ENCODE results near the gene CFAP73. TPM values are rescaled to one million over a fixed set of nuclear protein-coding genes. Genes with fewer than 3 reads are reported as not detected.

The CFAP73 gene
- 0.10 TPM in 2 of 5 replicates, not detected in the others for total RNA-seq (2022; extraction: Qiagen RNA extraction; ENCODE audit: low read depth)

GRCh38 chr12:113149361-113150150 lies at the start of gene CFAP73:
Gene CFAP73, plus strand, starts transcription at chr12:113149724. Its CDS starts 134 bp downstream, at chr12:113149858.

GRCh38 chr12:113135178-113136127 lies 14.1 kb upstream of the CFAP73 start, which contains the start of gene RASAL1:
Gene RASAL1, minus strand, starts transcription at chr12:113135761. Its CDS starts 299 bp downstream, at chr12:113135462.

GRCh38 chr12:113185180-113186032 lies 35.9 kb downstream of the CFAP73 start, which contains the start of the genes DDX54 and RITA1:
Gene DDX54, minus strand, starts transcription at chr12:113185478. Its CDS starts 27 bp downstream, at chr12:113185451.
Gene RITA1, plus strand, starts transcription at chr12:113185721. Its CDS starts 1,026 bp downstream, at chr12:113186747.

Other genes with a start within 250 kb of the CFAP73 start
- gene OAS1, start 242.8 kb upstream of the CFAP73 start, total RNA-seq (2022; extraction: Qiagen RNA extraction; ENCODE audit: low read depth) = 59.6 to 92.3 TPM (median 83.6 TPM) in 5 replicates
- gene OAS3, start 211.2 kb upstream of the CFAP73 start, total RNA-seq (2022; extraction: Qiagen RNA extraction; ENCODE audit: low read depth) = 23.1 to 33.3 TPM (median 29.4 TPM) in 5 replicates
- 0.15 to 0.77 TPM (median 0.16 TPM) in 5 replicates for gene OAS2, start 171.2 kb upstream of the CFAP73 start, total RNA-seq (2022; extraction: Qiagen RNA extraction; ENCODE audit: low read depth)
- gene DTX1, start 93.0 kb upstream of the CFAP73 start, total RNA-seq (2022; extraction: Qiagen RNA extraction; ENCODE audit: low read depth) = 0.42 to 0.82 TPM (median 0.57 TPM) in 5 replicates
- 0.27 to 0.55 TPM (median 0.29 TPM) in 5 replicates for gene RASAL1, start 14.0 kb upstream of the CFAP73 start, total RNA-seq (2022; extraction: Qiagen RNA extraction; ENCODE audit: low read depth)
- gene DDX54, start 35.8 kb downstream of the CFAP73 start, total RNA-seq (2022; extraction: Qiagen RNA extraction; ENCODE audit: low read depth) = 48.5 to 93.6 TPM (median 79.2 TPM) in 5 replicates
- 25.5 to 37.6 TPM (median 36.6 TPM) in 5 replicates for gene RITA1, start 36.0 kb downstream of the CFAP73 start, total RNA-seq (2022; extraction: Qiagen RNA extraction; ENCODE audit: low read depth)
- gene TPCN1, start 71.7 kb downstream of the CFAP73 start, total RNA-seq (2022; extraction: Qiagen RNA extraction; ENCODE audit: low read depth) = 15.4 to 21.1 TPM (median 20.1 TPM) in 5 replicates
- gene SLC8B1, start 185.4 kb downstream of the CFAP73 start, total RNA-seq (2022; extraction: Qiagen RNA extraction; ENCODE audit: low read depth) = 7.6 to 9.0 TPM (median 8.4 TPM) in 5 replicates
- gene PLBD2, start 208.9 kb downstream of the CFAP73 start, total RNA-seq (2022; extraction: Qiagen RNA extraction; ENCODE audit: low read depth) = 25.9 to 36.6 TPM (median 33.4 TPM) in 5 replicates

Data from A549 treated with RU486 at 1 μM for 4 hours (cell line).